HUES64 (cell line): ENCODE measurements around the gene BGN.

Experiments
- H3K27ac ChIP-seq: 2 replicates; pipeline ENCODE4 v1.7.0; 2013; ENCODE audit warnings: low read depth, low read length, inconsistent platforms
- H3K27me3 ChIP-seq: 2 replicates; pipeline ENCODE4 v1.6.1; 2013; ENCODE audit warnings: mild to moderate bottlenecking, low read length; ENCODE audit not compliant: insufficient read depth
- H3K36me3 ChIP-seq: 2 replicates; pipeline ENCODE4 v1.6.1; 2013; ENCODE audit warnings: mild to moderate bottlenecking, low read length; ENCODE audit not compliant: insufficient read depth
- H3K4me1 ChIP-seq: 2 replicates; pipeline ENCODE4 v1.6.1; 2013; ENCODE audit warnings: mild to moderate bottlenecking, low read length, moderate library complexity; ENCODE audit not compliant: insufficient read depth
- H3K4me3 ChIP-seq: 2 replicates; pipeline ENCODE4 v1.5.1; 2013; ENCODE audit warnings: mild to moderate bottlenecking, low read length, moderate library complexity
- H3K9ac ChIP-seq: 2 replicates; pipeline ENCODE4 v1.6.1; 2013; ENCODE audit warnings: mild to moderate bottlenecking, low read depth, low read length
- H3K9me3 ChIP-seq: 2 replicates; pipeline ENCODE4 v1.6.1; 2013; ENCODE audit warnings: low read depth, low read length; ENCODE audit not compliant: insufficient read depth
- WGBS: fragments of 150-250, 120-280 bp; methylation state at CpG from one replicate; pipeline ENCODE4 v1.1.7; 2013; ENCODE audit warnings: missing lambda C conversion rate; 5-methylcytosine and 5-hydroxymethylcytosine counted together

Gene BGN

DNA sequence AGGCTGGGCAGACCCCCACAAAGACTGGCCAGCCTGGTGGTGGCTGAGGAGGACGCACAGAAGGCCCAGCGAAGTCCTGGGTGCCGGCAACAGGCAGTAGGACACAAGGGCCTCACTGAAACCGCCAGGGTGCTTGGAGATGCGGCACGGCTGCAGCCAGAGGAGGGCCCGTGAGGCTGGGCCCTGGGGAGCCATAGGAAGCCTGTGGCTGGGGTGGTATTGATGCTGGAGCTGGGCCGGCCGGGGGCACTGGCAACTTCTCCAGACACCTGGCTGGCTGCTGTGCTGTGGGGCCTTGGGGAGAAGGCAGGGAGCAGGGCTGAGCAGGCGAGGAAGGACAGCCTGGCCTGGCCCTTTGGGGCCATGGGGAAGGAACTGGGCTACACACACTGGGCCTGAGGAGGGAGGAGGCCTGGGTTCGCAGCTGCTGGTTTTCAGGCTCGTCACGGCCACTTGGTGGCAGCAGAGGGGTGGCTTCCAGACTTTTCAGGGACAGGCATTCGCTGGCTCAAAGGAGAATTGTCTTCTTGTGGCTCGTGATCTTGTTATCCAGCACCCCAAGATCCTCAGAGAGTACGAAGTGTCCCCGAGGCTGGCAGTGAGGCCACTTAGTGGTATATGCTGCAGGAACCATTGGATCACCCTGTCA lies 59.9 kb downstream of the BGN start:
- H3K36me3 ChIP-seq = no peaks in the 10 kb centered on the region
- H3K4me3 ChIP-seq = no peak overlapping the region
- H3K9ac ChIP-seq = no peak overlapping the region
- WGBS = 52% methylated on average over 17 of the region's 17 CpGs
- H3K27ac ChIP-seq = no peak overlapping the region
- H3K9me3 ChIP-seq = no peaks in the 10 kb centered on the region
- no peaks in the 10 kb centered on the region for H3K4me1 ChIP-seq
- H3K27me3 ChIP-seq = no peaks in the 10 kb centered on the region

DNA sequence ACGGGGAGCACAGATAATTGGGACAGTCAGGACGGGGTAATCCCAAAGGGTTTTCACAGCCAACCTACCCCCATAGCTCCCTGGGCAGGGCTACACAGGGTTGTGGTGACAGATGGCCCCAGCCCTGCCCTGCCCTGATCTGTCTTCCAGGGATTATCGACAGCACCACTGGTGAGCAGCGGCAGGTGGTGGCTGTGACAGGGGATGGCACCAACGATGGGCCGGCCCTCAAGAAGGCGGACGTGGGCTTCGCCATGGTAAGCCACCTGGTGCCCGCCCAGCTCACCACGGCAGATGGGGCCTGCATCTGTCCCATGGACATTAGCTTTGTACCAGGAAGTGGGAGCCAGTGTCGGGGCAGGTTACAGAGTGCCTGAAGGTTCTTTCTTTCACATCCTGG lies 62.0 kb downstream of the BGN start:
- WGBS = 91% methylated on average over 12 of the region's 12 CpGs
- H3K27ac ChIP-seq = no peak overlapping the region
- no peaks in the 10 kb centered on the region for H3K27me3 ChIP-seq
- H3K9ac ChIP-seq = no peak overlapping the region
- H3K36me3 ChIP-seq = no peaks in the 10 kb centered on the region
- H3K9me3 ChIP-seq = no peaks in the 10 kb centered on the region
- H3K4me1 ChIP-seq = no peaks in the 10 kb centered on the region
- H3K4me3 ChIP-seq = no peak overlapping the region

DNA sequence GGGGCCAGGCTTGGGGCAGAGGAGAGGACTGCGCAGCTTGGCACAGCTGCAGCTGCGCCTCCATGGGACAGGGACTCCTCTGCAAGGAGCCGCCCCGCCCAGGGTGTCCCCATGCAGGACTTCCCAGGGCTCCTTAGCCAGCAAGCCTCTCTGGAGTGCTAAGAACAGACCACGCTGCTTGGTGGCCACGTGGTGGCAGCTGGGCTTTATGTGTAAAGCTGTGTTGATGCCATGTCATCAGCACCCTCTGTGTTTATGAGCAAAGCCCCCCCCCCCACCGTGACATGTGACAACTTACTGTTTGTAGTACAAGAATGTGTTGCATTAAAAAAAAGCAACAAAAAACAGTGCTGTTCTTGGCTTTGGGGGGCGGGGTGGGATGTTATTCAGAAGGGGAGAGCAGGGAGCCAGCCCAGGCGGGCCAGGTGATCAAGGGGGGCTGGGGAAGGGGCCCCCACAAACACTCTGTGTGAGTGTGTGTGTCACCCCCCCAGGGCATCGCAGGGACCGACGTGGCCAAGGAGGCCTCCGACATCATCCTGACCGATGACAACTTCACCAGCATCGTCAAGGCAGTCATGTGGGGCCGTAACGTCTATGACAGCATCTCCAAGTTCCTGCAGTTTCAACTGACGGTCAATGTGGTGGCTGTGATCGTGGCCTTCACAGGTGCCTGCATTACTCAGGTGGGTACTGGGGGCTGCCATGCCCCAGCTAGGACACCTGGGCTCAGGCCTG lies 63.0 kb downstream of the BGN start:
- H3K4me1 ChIP-seq = no peaks in the 10 kb centered on the region
- no peak overlapping the region for H3K27ac ChIP-seq
- WGBS = 90% methylated on average over 18 of the region's 19 CpGs
- no peaks in the 10 kb centered on the region for H3K36me3 ChIP-seq
- H3K4me3 ChIP-seq = no peak overlapping the region
- no peaks in the 10 kb centered on the region for H3K27me3 ChIP-seq
- H3K9ac ChIP-seq = no peak overlapping the region
- no peaks in the 10 kb centered on the region for H3K9me3 ChIP-seq
